CD4-positive, CD25-positive, alpha-beta regulatory T cell (primary cell): ENCODE measurements around the gene CLK3. TPM values are rescaled to one million over a fixed set of nuclear protein-coding genes. Genes with fewer than 3 reads are reported as not detected.

ENCODE experiments used
- ATAC-seq, 2 donors: fragments of 150-1000 bp; cut with Tn5 transposase; one replicate each; pipeline ENCODE4 v1.10.0; 2021; ENCODE audit warnings: low read depth in 2 of 2, moderate number of reproducible peaks in 2 of 2, moderate library complexity in 1 of 2
- DNase-seq, 3 donors: peaks; one replicate each; pipeline versions ENCODE4 v3.0.0 to v3.0.0-alpha.2; 2012 to 2022; ENCODE audit warnings: mixed read lengths in 1 of 3
- H3K27ac ChIP-seq: one replicate; pipeline ENCODE4 v1.7.0; 2013; ENCODE audit warnings: mild to moderate bottlenecking, low read length; ENCODE audit not compliant: insufficient read depth, poor library complexity, severe bottlenecking
- H3K27me3 ChIP-seq: one replicate; pipeline ENCODE4 v1.7.0; 2013; ENCODE audit warnings: low read length; ENCODE audit not compliant: control insufficient read depth, insufficient read depth
- H3K36me3 ChIP-seq: one replicate; pipeline ENCODE4 v1.7.0; 2013; ENCODE audit warnings: mild to moderate bottlenecking, low read length, moderate library complexity; ENCODE audit not compliant: control insufficient read depth, insufficient read depth
- H3K4me1 ChIP-seq: 2 replicates; pipeline ENCODE4 v1.7.0; 2013; ENCODE audit warnings: mild to moderate bottlenecking, low read length; ENCODE audit not compliant: insufficient read depth, control insufficient read depth, poor library complexity, severe bottlenecking
- H3K4me3 ChIP-seq: one replicate; pipeline ENCODE4 v1.7.0; 2013; ENCODE audit warnings: low read depth, mild to moderate bottlenecking, low read length, moderate library complexity
- H3K9me3 ChIP-seq, 2 experiments: 1 replicate in 1 of 2; 2 replicates in 1 of 2; pipeline ENCODE4 v1.7.0; 2013; ENCODE audit warnings: low read length in 2 of 2, mild to moderate bottlenecking in 1 of 2, moderate library complexity in 1 of 2; ENCODE audit not compliant: control insufficient read depth in 2 of 2
- H3K27ac Mint-ChIP-seq, 3 donors: one replicate each; pipeline ENCODE4 v1.8.0; 2020 to 2022; ENCODE audit warnings: mild to moderate bottlenecking in 3 of 3, mixed read lengths in 3 of 3, moderate library complexity in 2 of 3
- H3K27me3 Mint-ChIP-seq: one replicate; pipeline ENCODE4 v1.8.0; 2022; ENCODE audit warnings: mild to moderate bottlenecking, mixed read lengths
- H3K36me3 Mint-ChIP-seq: one replicate; pipeline ENCODE4 v1.8.0; 2020; ENCODE audit warnings: mixed read lengths
- H3K4me1 Mint-ChIP-seq, 4 donors: one replicate each; pipeline ENCODE4 v1.8.0; 2020 to 2022; ENCODE audit warnings: mixed read lengths in 4 of 4, mild to moderate bottlenecking in 1 of 4
- H3K4me3 Mint-ChIP-seq, 4 donors: one replicate each; pipeline ENCODE4 v1.8.0; 2020 to 2022; ENCODE audit warnings: mild to moderate bottlenecking in 4 of 4, mixed read lengths in 4 of 4, moderate library complexity in 3 of 4
- H3K9me3 Mint-ChIP-seq, 7 donors: one replicate each; pipeline ENCODE4 v1.8.0; 2020 to 2022; ENCODE audit warnings: mixed read lengths in 7 of 7, mild to moderate bottlenecking in 3 of 7, moderate library complexity in 2 of 7
- polyA plus RNA-seq, 4 donors: library from polyadenylated mRNA; unstranded; fragments of 300-500 nt; fragmentation: Illumina TruSeq; gene quantifications; one replicate each; pipeline ENCODE4 v1.2.3, GENCODE V29; 2021
- total RNA-seq: library from RNA; stranded (reverse); gene quantifications from one replicate; pipeline ENCODE4 v1.2.3, GENCODE V29; 2022

The CLK3 gene
- total and polyA plus RNA-seq, 5 donors from 2014 or later = 58.4 to 289 (median 75.4) TPM

DNA sequence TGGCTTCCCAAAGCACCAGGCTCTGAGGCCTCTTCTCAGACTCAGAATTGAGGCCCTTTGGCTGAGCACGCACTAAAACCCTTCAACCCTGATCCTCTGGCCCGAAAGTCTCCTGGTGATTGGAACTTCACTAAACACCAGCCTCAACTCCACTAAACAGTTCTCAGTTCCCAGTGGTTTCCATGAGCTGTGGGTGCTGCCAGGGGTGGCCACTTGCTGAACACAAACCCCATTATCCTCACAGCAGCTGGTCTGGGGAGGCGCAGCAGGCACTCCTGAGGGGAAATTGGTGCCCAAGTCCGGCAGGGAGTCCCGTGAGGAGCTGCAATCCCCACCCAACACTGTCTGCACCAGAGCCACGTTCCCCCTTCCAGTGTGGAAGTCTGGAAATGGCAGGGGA lies 3.8 kb upstream of the CLK3 start:
- Mint-ChIP-seq H3K9me3 (no peaks in the 10 kb centered on the region), H3K4me1 (peaks cover 0 to 12% (median 9%) of the 10 kb centered on the region in 4 donors), H3K27ac (no peak overlapping the region), H3K27me3 (no peaks in the 10 kb centered on the region), H3K4me3 (no peak overlapping the region), H3K36me3 (no peaks in the 10 kb centered on the region)
- no peaks in the 10 kb centered on the region for H3K27me3 ChIP-seq
- no peak overlapping the region for H3K27ac ChIP-seq
- ATAC-seq = no peak
- H3K36me3 ChIP-seq = no peaks in the 10 kb centered on the region
- no peak for DNase-seq
- peaks cover 15% of the 10 kb centered on the region for H3K4me1 ChIP-seq
- no peak overlapping the region for H3K4me3 ChIP-seq
- H3K9me3 ChIP-seq = no peaks in the 10 kb centered on the region

- peak overlapping the region; percentile 88 to 96 (median 90) for H3K27ac Mint-ChIP-seq
- H3K27ac ChIP-seq = no peak overlapping the region
- no peaks in the 10 kb centered on the region for H3K27me3 ChIP-seq
- ATAC-seq (no peak), DNase-seq (no peak)
- H3K4me3 ChIP-seq = no peak overlapping the region
- no peaks in the 10 kb centered on the region for H3K9me3 ChIP-seq
- H3K9me3 Mint-ChIP-seq = no peaks in the 10 kb centered on the region
- peak overlapping the region; percentile 48 to 99 (median 77) for H3K4me3 Mint-ChIP-seq
- peaks cover 0 to 21% (median 17%) of the 10 kb centered on the region in 4 donors for H3K4me1 Mint-ChIP-seq
- no peaks in the 10 kb centered on the region for H3K27me3 Mint-ChIP-seq
- peaks cover 24% of the 10 kb centered on the region for H3K4me1 ChIP-seq
- peaks cover 1% of the 10 kb centered on the region for H3K36me3 Mint-ChIP-seq
- no peaks in the 10 kb centered on the region for H3K36me3 ChIP-seq
These were observed 3.0 kb upstream of the CLK3 start for GRCh38 chr15:74612677-74613076.

- H3K36me3 Mint-ChIP-seq = peaks cover 6% of the 10 kb centered on the region
- Histone ChIP-seq H3K36me3 (no peaks in the 10 kb centered on the region), H3K4me1 (peaks cover 30% of the 10 kb centered on the region), H3K27me3 (no peaks in the 10 kb centered on the region), H3K4me3 (no peak overlapping the region), H3K27ac (peak overlapping the region; percentile 14), H3K9me3 (no peaks in the 10 kb centered on the region)
- ATAC-seq (no peak), DNase-seq (no peak)
- H3K27me3 Mint-ChIP-seq = no peaks in the 10 kb centered on the region
- H3K9me3 Mint-ChIP-seq = no peaks in the 10 kb centered on the region
- peak overlapping the region; percentile 88 to 96 (median 90) for H3K27ac Mint-ChIP-seq
- peak overlapping the region; percentile 77 to 99 (median 78) for H3K4me3 Mint-ChIP-seq
- H3K4me1 Mint-ChIP-seq = peaks cover 0 to 27% (median 22%) of the 10 kb centered on the region in 4 donors
These were observed 2.3 kb upstream of the CLK3 start for GRCh38 chr15:74613089-74613952.

- DNase-seq (no peak), ATAC-seq (no peak)
- Histone ChIP-seq H3K4me3 (peak overlapping the region; percentile 73), H3K27me3 (no peaks in the 10 kb centered on the region), H3K27ac (peak overlapping the region; percentile 97), H3K36me3 (peaks cover 7% of the 10 kb centered on the region), H3K4me1 (peaks cover 38% of the 10 kb centered on the region), H3K9me3 (no peaks in the 10 kb centered on the region)
- no peaks in the 10 kb centered on the region for H3K9me3 Mint-ChIP-seq
- no peaks in the 10 kb centered on the region for H3K27me3 Mint-ChIP-seq
- H3K4me1 Mint-ChIP-seq = peaks cover 0 to 35% (median 24%) of the 10 kb centered on the region in 4 donors
- peak overlapping the region in 2 of 3 donors; percentile 43 to 96 for H3K27ac Mint-ChIP-seq
- H3K36me3 Mint-ChIP-seq = peaks cover 6% of the 10 kb centered on the region
- peak overlapping the region; percentile 38 to 99 (median 78) for H3K4me3 Mint-ChIP-seq
These were observed 1.5 kb upstream of the CLK3 start for GRCh38 chr15:74613953-74614743.

DNA sequence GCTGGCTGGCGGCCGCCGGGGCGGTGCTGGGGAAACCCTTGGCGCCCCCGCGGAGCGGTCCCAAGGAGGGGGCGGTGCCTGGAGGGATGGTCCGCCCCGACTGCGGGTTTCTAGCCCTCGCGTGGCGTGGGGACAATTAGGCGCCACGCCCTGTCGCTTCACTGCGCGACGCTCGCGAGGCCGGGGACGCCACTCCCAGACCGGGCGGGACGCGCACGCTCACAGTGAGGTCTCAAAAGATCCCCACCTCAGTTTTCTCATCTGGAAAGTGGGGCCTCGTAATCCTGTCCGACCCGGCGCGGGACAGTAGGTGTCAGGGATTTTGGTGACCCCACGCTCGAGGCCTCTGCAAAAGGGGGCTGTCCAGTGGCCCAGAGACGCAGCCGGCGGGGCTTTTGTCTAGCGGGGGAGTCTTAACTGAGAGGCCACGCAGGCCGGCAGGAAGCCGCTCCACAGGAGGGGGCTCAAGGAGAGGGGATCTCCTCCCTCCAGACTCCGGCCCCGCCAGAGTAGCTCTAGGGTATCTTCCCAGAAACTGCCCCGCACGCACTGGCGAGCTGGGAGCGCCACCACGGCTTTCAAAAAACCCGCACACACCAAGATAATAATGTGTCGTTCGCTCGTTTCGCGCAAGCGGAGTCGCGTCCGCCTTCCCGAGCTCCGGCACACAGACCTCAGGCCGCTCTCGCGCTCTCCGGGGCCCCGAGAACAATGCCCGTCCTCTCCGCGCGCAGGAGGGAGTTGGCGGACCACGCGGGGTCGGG lies 710 bp upstream of the CLK3 start:
- Histone ChIP-seq H3K36me3 (peaks cover 14% of the 10 kb centered on the region), H3K27me3 (no peaks in the 10 kb centered on the region), H3K9me3 (no peaks in the 10 kb centered on the region), H3K27ac (peak overlapping the region; percentile 97), H3K4me1 (peaks cover 38% of the 10 kb centered on the region), H3K4me3 (peak overlapping the region; percentile 66)
- Mint-ChIP-seq H3K36me3 (peaks cover 6% of the 10 kb centered on the region), H3K9me3 (no peaks in the 10 kb centered on the region), H3K4me1 (peaks cover 0 to 43% (median 28%) of the 10 kb centered on the region in 4 donors), H3K4me3 (peak overlapping the region; percentile 93 to 99 (median 96)), H3K27me3 (no peaks in the 10 kb centered on the region), H3K27ac (peak overlapping the region; percentile 93 to 98 (median 96))
- DNase-seq = peak; percentile 89 to 92 (median 91)
- ATAC-seq = peak; percentile 65 to 70

DNA sequence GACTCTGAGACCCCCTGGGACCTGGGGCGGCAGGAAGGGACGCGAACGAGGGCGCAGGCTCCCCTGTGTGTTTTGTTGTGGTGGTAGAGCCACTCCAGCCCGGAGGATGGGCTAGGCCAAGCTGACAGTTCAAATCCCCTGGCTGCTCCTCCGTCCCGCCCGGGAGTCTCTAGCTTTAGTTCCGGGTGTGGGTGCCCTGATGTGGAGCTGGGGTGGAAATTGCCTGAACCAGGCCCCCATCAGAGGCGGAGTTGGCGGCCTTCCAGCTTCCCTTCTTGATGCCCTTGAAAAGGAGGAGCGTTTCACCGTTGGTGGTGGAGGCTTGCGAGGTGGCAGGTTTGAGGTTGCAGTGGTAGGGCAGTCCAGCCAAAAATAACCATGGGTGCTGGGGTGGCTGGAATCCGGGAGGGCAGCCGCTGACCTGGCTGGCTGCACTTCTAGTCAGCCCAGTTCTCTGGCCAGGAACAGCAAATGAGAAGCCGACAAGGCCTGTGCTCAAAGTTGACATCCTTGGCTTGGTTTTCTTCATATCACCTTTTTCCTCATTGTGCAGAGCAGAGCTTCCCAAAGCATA lies 817 bp downstream of the CLK3 start:
- DNase-seq (peak; percentile 54 to 61 (median 60)), ATAC-seq (no peak)
- Mint-ChIP-seq H3K36me3 (peaks cover 17% of the 10 kb centered on the region), H3K27ac (peak overlapping the region; percentile 95 to 97 (median 96)), H3K4me3 (peak overlapping the region; percentile 93 to 99 (median 96)), H3K9me3 (no peaks in the 10 kb centered on the region), H3K4me1 (peaks cover 5 to 57% (median 36%) of the 10 kb centered on the region in 4 donors), H3K27me3 (no peaks in the 10 kb centered on the region)
- Histone ChIP-seq H3K36me3 (peaks cover 29% of the 10 kb centered on the region), H3K27ac (peak overlapping the region; percentile 97), H3K4me3 (peak overlapping the region; percentile 83), H3K4me1 (peaks cover 50% of the 10 kb centered on the region), H3K9me3 (no peaks in the 10 kb centered on the region), H3K27me3 (no peaks in the 10 kb centered on the region)

- peak overlapping the region; percentile 95 to 97 (median 96) for H3K27ac Mint-ChIP-seq
- Histone ChIP-seq H3K27ac (peak overlapping the region; percentile 97), H3K27me3 (no peaks in the 10 kb centered on the region), H3K4me3 (peak overlapping the region; percentile 83), H3K36me3 (peaks cover 34% of the 10 kb centered on the region), H3K9me3 (no peaks in the 10 kb centered on the region), H3K4me1 (peaks cover 50% of the 10 kb centered on the region)
- ATAC-seq = no peak
- peaks cover 20% of the 10 kb centered on the region for H3K36me3 Mint-ChIP-seq
- DNase-seq = no peak
- peaks cover 5 to 59% (median 37%) of the 10 kb centered on the region in 4 donors for H3K4me1 Mint-ChIP-seq
- H3K27me3 Mint-ChIP-seq = no peaks in the 10 kb centered on the region
- peak overlapping the region; percentile 93 to 99 (median 96) for H3K4me3 Mint-ChIP-seq
- H3K9me3 Mint-ChIP-seq = no peaks in the 10 kb centered on the region
These were observed 1.4 kb downstream of the CLK3 start for GRCh38 chr15:74616996-74617395.
